Measurements from ENCODE around the gene NAT10. TPM values are rescaled to one million over a fixed set of nuclear protein-coding genes. Genes with fewer than 3 reads are reported as not detected.

The NAT10 gene
- total and polyA plus RNA-seq, 2 experiments from 2014 or later, result 21.4 to 24.0 TPM

GRCh38 chr11:34135439-34135838 lies 30.0 kb downstream of the NAT10 start:
- DNase-seq, result no peak
- H3K9me3 ChIP-seq (ENCODE audit: low read depth), result no peaks in the 10 kb centered on the region
- TF ChIP-seq EZH2 (IDR thresholded peaks at IDR 0.05; ENCODE audit: insufficient read depth, poor library complexity, severe bottlenecking) (no peak), EZH2phosphoT487 (IDR thresholded peaks at IDR 0.05; ENCODE audit: insufficient read depth, low read depth) (no peak)
- no peaks in the 10 kb centered on the region for H4K20me1 ChIP-seq (ENCODE audit: insufficient read depth)
- no peaks in the 10 kb centered on the region for H3K9me2 ChIP-seq (ENCODE audit: insufficient read depth)
- no peak overlapping the region for H3K4me3 ChIP-seq
- no peaks in the 10 kb centered on the region for H3K4me1 ChIP-seq (ENCODE audit: insufficient read depth)
- WGBS, 2 experiments (ENCODE audit: low coverage in 1 of 2, low lambda C conversion rate in 2 of 2, missing lambda C conversion rate in 2 of 2), result 99 to 100% methylated on average over 3 of the region's 3 CpGs
- H2AFZ ChIP-seq, result no peak overlapping the region
- peaks cover 46% of the 10 kb centered on the region for H3K36me3 ChIP-seq (ENCODE audit: low read depth)
- no peak overlapping the region for H3K27ac ChIP-seq
- no peaks in the 10 kb centered on the region for H3F3A ChIP-seq (ENCODE audit: insufficient read depth)
- in situ Hi-C loops (cut with MboI), result no loop called here
- H3K79me2 ChIP-seq (ENCODE audit: insufficient read depth), result no peaks in the 10 kb centered on the region
- no peak overlapping the region for H3K4me2 ChIP-seq (ENCODE audit: unreplicated experiment)
- no peaks in the 10 kb centered on the region for H3K27me3 ChIP-seq (replicated peaks; ENCODE audit: insufficient read depth)
- no peak overlapping the region for H3K9ac ChIP-seq

GRCh38 chr11:34136420-34136819 lies 31.0 kb downstream of the NAT10 start:
- Histone ChIP-seq H4K20me1 (ENCODE audit: insufficient read depth) (no peaks in the 10 kb centered on the region), H3K4me3 (no peak overlapping the region), H3F3A (ENCODE audit: insufficient read depth) (no peaks in the 10 kb centered on the region), H3K27me3 (replicated peaks; ENCODE audit: insufficient read depth) (no peaks in the 10 kb centered on the region), H3K4me2 (ENCODE audit: unreplicated experiment) (no peak overlapping the region), H3K4me1 (ENCODE audit: insufficient read depth) (no peaks in the 10 kb centered on the region), H3K36me3 (ENCODE audit: low read depth) (peaks cover 43% of the 10 kb centered on the region), H3K79me2 (ENCODE audit: insufficient read depth) (no peaks in the 10 kb centered on the region), H3K9ac (no peak overlapping the region), H3K27ac (no peak overlapping the region), H3K9me3 (ENCODE audit: low read depth) (no peaks in the 10 kb centered on the region), H3K9me2 (ENCODE audit: insufficient read depth) (no peaks in the 10 kb centered on the region), H2AFZ (no peak overlapping the region)
- 86 to 89% methylated on average over 8 of the region's 8 CpGs for WGBS, 2 experiments (ENCODE audit: low coverage in 1 of 2, low lambda C conversion rate in 2 of 2, missing lambda C conversion rate in 2 of 2)
- no peak for DNase-seq
- TF ChIP-seq EZH2 (IDR thresholded peaks at IDR 0.05; ENCODE audit: insufficient read depth, poor library complexity, severe bottlenecking), result no peak
- TF ChIP-seq EZH2phosphoT487 (IDR thresholded peaks at IDR 0.05; ENCODE audit: insufficient read depth, low read depth), result no peak
- in situ Hi-C loops (cut with MboI), result no loop called here

DNA sequence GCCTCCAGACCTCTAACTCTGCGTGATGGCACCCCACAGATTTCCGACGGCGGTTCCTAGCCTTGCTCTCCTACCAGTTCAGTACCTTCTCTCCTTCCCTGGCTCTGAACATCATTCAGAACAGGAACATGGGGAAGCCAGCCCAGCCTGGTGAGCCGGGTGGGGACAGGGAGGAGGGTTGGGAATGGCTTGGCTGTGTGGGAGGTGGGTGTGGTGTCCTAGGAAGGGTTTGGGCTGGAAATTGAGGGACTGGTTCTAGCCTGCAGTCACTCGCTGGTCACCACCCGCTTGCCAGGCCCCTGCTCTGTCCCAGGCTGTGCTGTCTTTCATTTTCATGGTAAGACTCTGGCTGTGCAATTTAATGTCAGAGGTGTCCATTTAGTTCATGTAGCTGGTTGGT lies 33.9 kb downstream of the NAT10 start:
- Histone ChIP-seq H3K36me3 (ENCODE audit: low read depth) (peaks cover 37% of the 10 kb centered on the region), H3K27me3 (replicated peaks; ENCODE audit: insufficient read depth) (no peaks in the 10 kb centered on the region), H3K9ac (no peak overlapping the region), H3K9me3 (ENCODE audit: low read depth) (no peaks in the 10 kb centered on the region), H3K9me2 (ENCODE audit: insufficient read depth) (no peaks in the 10 kb centered on the region), H3F3A (ENCODE audit: insufficient read depth) (no peaks in the 10 kb centered on the region), H3K4me2 (ENCODE audit: unreplicated experiment) (no peak overlapping the region), H3K79me2 (ENCODE audit: insufficient read depth) (no peaks in the 10 kb centered on the region), H3K4me1 (ENCODE audit: insufficient read depth) (no peaks in the 10 kb centered on the region), H3K27ac (no peak overlapping the region), H2AFZ (no peak overlapping the region), H4K20me1 (ENCODE audit: insufficient read depth) (no peaks in the 10 kb centered on the region), H3K4me3 (no peak overlapping the region)
- 68 to 69% methylated on average over 7 of the region's 7 CpGs for WGBS, 2 experiments (ENCODE audit: low coverage in 1 of 2, low lambda C conversion rate in 2 of 2, missing lambda C conversion rate in 2 of 2)
- TF ChIP-seq EZH2 (IDR thresholded peaks at IDR 0.05; ENCODE audit: insufficient read depth, poor library complexity, severe bottlenecking), result no peak
- TF ChIP-seq EZH2phosphoT487 (IDR thresholded peaks at IDR 0.05; ENCODE audit: insufficient read depth, low read depth), result no peak
- in situ Hi-C loops (cut with MboI), result no loop called here
- DNase-seq, result no peak

DNA sequence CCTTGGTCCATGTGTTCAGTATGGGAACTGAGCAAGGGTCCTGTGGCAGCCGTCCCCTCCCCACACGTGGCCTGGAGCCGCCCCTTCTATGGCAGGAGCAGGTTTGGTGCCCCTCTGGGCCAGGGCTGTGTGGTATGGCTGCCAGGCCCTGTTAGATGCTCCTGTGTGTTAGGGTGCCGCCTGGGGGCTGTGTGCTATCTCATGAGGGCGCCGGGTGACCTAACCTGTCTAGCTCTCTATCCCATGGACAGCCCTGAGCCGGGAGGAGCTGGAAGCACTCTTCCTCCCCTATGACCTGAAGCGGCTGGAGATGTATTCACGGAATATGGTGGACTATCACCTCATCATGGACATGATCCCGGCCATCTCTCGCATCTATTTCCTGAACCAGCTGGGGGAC lies 34.7 kb downstream of the NAT10 start:
- H3K27me3 ChIP-seq (replicated peaks; ENCODE audit: insufficient read depth), result no peaks in the 10 kb centered on the region
- no peak overlapping the region for H3K4me3 ChIP-seq
- WGBS, 2 experiments (ENCODE audit: low coverage in 1 of 2, low lambda C conversion rate in 2 of 2, missing lambda C conversion rate in 2 of 2), result 96% methylated on average over 11 of the region's 11 CpGs
- H3K9ac ChIP-seq, result no peak overlapping the region
- in situ Hi-C loops (cut with MboI), result no loop called here
- no peaks in the 10 kb centered on the region for H4K20me1 ChIP-seq (ENCODE audit: insufficient read depth)
- no peaks in the 10 kb centered on the region for H3K9me2 ChIP-seq (ENCODE audit: insufficient read depth)
- no peak for TF ChIP-seq EZH2phosphoT487 (IDR thresholded peaks at IDR 0.05; ENCODE audit: insufficient read depth, low read depth)
- no peak for TF ChIP-seq EZH2 (IDR thresholded peaks at IDR 0.05; ENCODE audit: insufficient read depth, poor library complexity, severe bottlenecking)
- no peaks in the 10 kb centered on the region for H3K9me3 ChIP-seq (ENCODE audit: low read depth)
- no peaks in the 10 kb centered on the region for H3K79me2 ChIP-seq (ENCODE audit: insufficient read depth)
- no peak overlapping the region for H3K27ac ChIP-seq
- no peak overlapping the region for H2AFZ ChIP-seq
- DNase-seq, result no peak
- H3K4me2 ChIP-seq (ENCODE audit: unreplicated experiment), result no peak overlapping the region
- H3K4me1 ChIP-seq (ENCODE audit: insufficient read depth), result no peaks in the 10 kb centered on the region
- H3F3A ChIP-seq (ENCODE audit: insufficient read depth), result no peaks in the 10 kb centered on the region
- peaks cover 41% of the 10 kb centered on the region for H3K36me3 ChIP-seq (ENCODE audit: low read depth)

DNA sequence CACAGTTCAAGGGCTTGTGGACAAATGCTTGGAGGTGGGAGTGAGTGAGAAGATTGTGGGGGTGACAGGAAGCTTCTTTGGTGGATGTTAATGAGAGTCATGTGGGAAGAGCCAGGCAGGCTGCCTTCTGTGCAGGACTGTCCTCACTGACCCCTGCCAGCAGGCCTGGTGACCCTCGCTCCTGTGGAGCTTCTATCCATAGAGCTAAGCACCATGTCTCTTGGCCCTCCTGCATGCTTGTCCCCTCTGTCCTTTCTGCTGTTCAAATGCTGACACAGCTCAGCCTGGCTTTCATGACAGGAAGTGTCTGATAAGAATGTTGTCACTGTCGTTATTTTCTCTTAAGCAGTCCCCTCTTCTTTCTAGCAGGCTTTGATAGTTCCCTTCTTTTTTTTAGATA lies 37.6 kb downstream of the NAT10 start:
- in situ Hi-C loops (cut with MboI), result no loop called here
- Histone ChIP-seq H3K4me2 (ENCODE audit: unreplicated experiment) (no peak overlapping the region), H3F3A (ENCODE audit: insufficient read depth) (no peaks in the 10 kb centered on the region), H3K27ac (no peak overlapping the region), H3K4me1 (ENCODE audit: insufficient read depth) (no peaks in the 10 kb centered on the region), H3K36me3 (ENCODE audit: low read depth) (peaks cover 24% of the 10 kb centered on the region), H3K4me3 (no peak overlapping the region), H3K27me3 (replicated peaks; ENCODE audit: insufficient read depth) (no peaks in the 10 kb centered on the region), H3K79me2 (ENCODE audit: insufficient read depth) (no peaks in the 10 kb centered on the region), H3K9ac (no peak overlapping the region), H4K20me1 (ENCODE audit: insufficient read depth) (no peaks in the 10 kb centered on the region), H2AFZ (no peak overlapping the region), H3K9me2 (ENCODE audit: insufficient read depth) (no peaks in the 10 kb centered on the region), H3K9me3 (ENCODE audit: low read depth) (no peaks in the 10 kb centered on the region)
- DNase-seq, result no peak
- 99 to 100% methylated on average over 2 of the region's 2 CpGs for WGBS, 2 experiments (ENCODE audit: low coverage in 1 of 2, low lambda C conversion rate in 2 of 2, missing lambda C conversion rate in 2 of 2)
- no peak for TF ChIP-seq EZH2 (IDR thresholded peaks at IDR 0.05; ENCODE audit: insufficient read depth, poor library complexity, severe bottlenecking)
- no peak for TF ChIP-seq EZH2phosphoT487 (IDR thresholded peaks at IDR 0.05; ENCODE audit: insufficient read depth, low read depth)
